GM18505 (cell line): ENCODE measurements around the gene MUC6.

Experiments
- ATAC-seq: cut with Tn5 transposase; IDR thresholded peaks from one replicate; pipeline ENCODE4 v1.9.1; 2021; ENCODE audit not compliant: unreplicated experiment
- POLR2A ChIP-seq: IDR thresholded peaks from 4 replicates; pipeline ENCODE4 v1.6.1; 2011; ENCODE audit warnings: borderline replicate concordance; ENCODE audit not compliant: insufficient read depth, insufficient read length; ENCODE audit errors: extremely low read depth

MUC6 gene

GRCh38 chr11:972523-973211 is 63.9 kb downstream of the MUC6 start:
- no peak for ATAC-seq
- no peak for TF ChIP-seq POLR2A

- TF ChIP-seq POLR2A: no peak
- ATAC-seq: no peak
Measured at GRCh38 chr11:971731-972365, 64.7 kb downstream of the MUC6 start.

- ATAC-seq: no peak
- no peak for TF ChIP-seq POLR2A
Measured at GRCh38 chr11:971092-971690, 65.3 kb downstream of the MUC6 start.

GRCh38 chr11:970319-970871 is 66.1 kb downstream of the MUC6 start:
- TF ChIP-seq POLR2A: no peak
- no peak for ATAC-seq

GRCh38 chr11:969651-970205 is 66.8 kb downstream of the MUC6 start:
- TF ChIP-seq POLR2A: no peak
- no peak for ATAC-seq

- no peak for TF ChIP-seq POLR2A
Measured at GRCh38 chr11:968822-969221, 67.7 kb downstream of the MUC6 start.

GRCh38 chr11:967995-968751 is 68.3 kb downstream of the MUC6 start:
- ATAC-seq: no peak
- TF ChIP-seq POLR2A: no peak

More at GRCh38 chr11:968822-969221, 67.7 kb downstream of the MUC6 start:
- no peak for ATAC-seq

GRCh38 chr11:965206-965775 is 71.2 kb downstream of the MUC6 start:
- no peak for ATAC-seq
- no peak for TF ChIP-seq POLR2A

GRCh38 chr11:963852-964251 is 72.7 kb downstream of the MUC6 start:
- ATAC-seq: no peak
- TF ChIP-seq POLR2A: no peak
